ENCODE results near the gene GOLGA6L10. TPM values are rescaled to one million over a fixed set of nuclear protein-coding genes. Genes with fewer than 3 reads are reported as not detected.
"Not testable (repeated sequence)": the region's sequence is repeated elsewhere in the genome, so short reads cannot be mapped to it uniquely, and the experiment has no call there.

Gene GOLGA6L10
- total RNA-seq, 4 donors from 2014 or later: 0.41 to 1.5 (median 0.46) TPM

GRCh38 chr15:82381330-82381955 lies 32.2 kb upstream of the GOLGA6L10 start:
- DNase-seq; in situ Hi-C loops (cut with MboI; ENCODE audit: low sequenced_read_pairs in 4 of 4); H3K27ac ChIP-seq; H3K9me3 ChIP-seq; H3K4me3 ChIP-seq; intact Hi-C loops (cut with DNase I; ENCODE audit: low total_unique reads); H3K36me3 ChIP-seq; H3K4me1 ChIP-seq; H3K27me3 ChIP-seq; ATAC-seq: not testable (repeated sequence)

- H3K27ac ChIP-seq; H3K27me3 ChIP-seq; H3K4me1 ChIP-seq; H3K9me3 ChIP-seq; H3K36me3 ChIP-seq; in situ Hi-C loops (cut with MboI; ENCODE audit: low sequenced_read_pairs in 4 of 4); ATAC-seq; H3K4me3 ChIP-seq; DNase-seq; intact Hi-C loops (cut with DNase I; ENCODE audit: low total_unique reads): not testable (repeated sequence)
These were observed 30.3 kb upstream of the GOLGA6L10 start for GRCh38 chr15:82379552-82379951.

GRCh38 chr15:82373661-82374060 lies 24.4 kb upstream of the GOLGA6L10 start:
- ATAC-seq; H3K27me3 ChIP-seq; intact Hi-C loops (cut with DNase I; ENCODE audit: low total_unique reads); DNase-seq; H3K27ac ChIP-seq; H3K4me3 ChIP-seq; H3K9me3 ChIP-seq; in situ Hi-C loops (cut with MboI; ENCODE audit: low sequenced_read_pairs in 4 of 4); H3K4me1 ChIP-seq; H3K36me3 ChIP-seq: not testable (repeated sequence)

- no peaks in the 10 kb centered on the region for H3K4me1 ChIP-seq
- intact Hi-C loops (cut with DNase I; ENCODE audit: low total_unique reads): no loop called here
- H3K27me3 ChIP-seq: no peaks in the 10 kb centered on the region
- ATAC-seq (no peak), DNase-seq (no peak)
- H3K4me3 ChIP-seq: no peak overlapping the region
- no peak for TF ChIP-seq CTCF (IDR thresholded peaks at IDR 0.05 in 4 of 5, conservative IDR thresholded peaks at IDR 0.05 in 1 of 5)
- no peak for TF ChIP-seq POLR2A (IDR thresholded peaks at IDR 0.05)
- H3K9me3 ChIP-seq: no peaks in the 10 kb centered on the region
- H3K36me3 ChIP-seq: no peaks in the 10 kb centered on the region
- no peak overlapping the region for H3K27ac ChIP-seq
- in situ Hi-C loops (cut with MboI; ENCODE audit: low sequenced_read_pairs in 4 of 4): no loop called here
These were observed 22.4 kb upstream of the GOLGA6L10 start for GRCh38 chr15:82371656-82372055.

GRCh38 chr15:82367790-82368189 lies 18.5 kb upstream of the GOLGA6L10 start:
- DNase-seq; H3K27ac ChIP-seq; H3K4me3 ChIP-seq; intact Hi-C loops (cut with DNase I; ENCODE audit: low total_unique reads); H3K4me1 ChIP-seq; ATAC-seq; H3K36me3 ChIP-seq; in situ Hi-C loops (cut with MboI; ENCODE audit: low sequenced_read_pairs in 4 of 4); H3K9me3 ChIP-seq; H3K27me3 ChIP-seq: not testable (repeated sequence)

GRCh38 chr15:82365692-82366323 lies 16.5 kb upstream of the GOLGA6L10 start:
- H3K9me3 ChIP-seq; H3K27me3 ChIP-seq; H3K36me3 ChIP-seq; in situ Hi-C loops (cut with MboI; ENCODE audit: low sequenced_read_pairs in 4 of 4); H3K4me1 ChIP-seq; intact Hi-C loops (cut with DNase I; ENCODE audit: low total_unique reads); H3K4me3 ChIP-seq; H3K27ac ChIP-seq: not testable (repeated sequence)
- TF ChIP-seq CTCF (IDR thresholded peaks at IDR 0.05 in 4 of 5, conservative IDR thresholded peaks at IDR 0.05 in 1 of 5): peak in 1 of 5 experiments; percentile 33
- peak; percentile 76 to 95 for ATAC-seq
- peak in 1 of 2 donors; percentile 18 for DNase-seq

- H3K27me3 ChIP-seq; DNase-seq; H3K9me3 ChIP-seq; in situ Hi-C loops (cut with MboI; ENCODE audit: low sequenced_read_pairs in 4 of 4); H3K27ac ChIP-seq; intact Hi-C loops (cut with DNase I; ENCODE audit: low total_unique reads); ATAC-seq; H3K36me3 ChIP-seq; H3K4me1 ChIP-seq; H3K4me3 ChIP-seq: not testable (repeated sequence)
These were observed 15.3 kb upstream of the GOLGA6L10 start for GRCh38 chr15:82364548-82364947.

- DNase-seq; ATAC-seq; H3K27ac ChIP-seq; in situ Hi-C loops (cut with MboI; ENCODE audit: low sequenced_read_pairs in 4 of 4); H3K4me1 ChIP-seq; intact Hi-C loops (cut with DNase I; ENCODE audit: low total_unique reads); H3K4me3 ChIP-seq; H3K9me3 ChIP-seq; H3K36me3 ChIP-seq; H3K27me3 ChIP-seq: not testable (repeated sequence)
These were observed 13.5 kb upstream of the GOLGA6L10 start for GRCh38 chr15:82362790-82363189.

- H3K27me3 ChIP-seq; ATAC-seq; H3K9me3 ChIP-seq; DNase-seq; H3K4me1 ChIP-seq; intact Hi-C loops (cut with DNase I; ENCODE audit: low total_unique reads); H3K27ac ChIP-seq; H3K4me3 ChIP-seq; H3K36me3 ChIP-seq; in situ Hi-C loops (cut with MboI; ENCODE audit: low sequenced_read_pairs in 4 of 4): not testable (repeated sequence)
These were observed 11.3 kb upstream of the GOLGA6L10 start for GRCh38 chr15:82360618-82361017.
